ENCODE results near the gene KAZALD1.

KAZALD1 gene

GRCh38 chr10:101040061-101040460, 21.7 kb upstream of the KAZALD1 start:
- Histone ChIP-seq H3K9me3 (ENCODE audit: control insufficient read depth in 1 of 2, low read length in 2 of 2) (no peaks in the 10 kb centered on the region), H3K36me3 (ENCODE audit: control insufficient read depth in 1 of 2, insufficient read depth in 2 of 2, low read length in 2 of 2) (peaks cover 43 to 51% of the 10 kb centered on the region in 2 donors), H3K27me3 (ENCODE audit: control insufficient read depth in 1 of 2, insufficient read depth in 2 of 2, low read length in 2 of 2) (no peaks in the 10 kb centered on the region), H3K4me1 (ENCODE audit: control insufficient read depth in 1 of 2, insufficient read depth in 2 of 2, low read length in 2 of 2) (peaks cover 41 to 45% of the 10 kb centered on the region in 2 donors), H3K9ac (ENCODE audit: low read depth in 1 of 2, low read length in 2 of 2) (no peak overlapping the region), H3K4me3 (ENCODE audit: low read depth in 1 of 2, low read length in 2 of 2) (no peak overlapping the region), H3K27ac (ENCODE audit: low read depth, low read length) (no peak overlapping the region)

- no peak overlapping the region for H3K4me3 ChIP-seq (ENCODE audit: low read depth in 1 of 2, low read length in 2 of 2)
- peaks cover 36 to 43% of the 10 kb centered on the region in 2 donors for H3K36me3 ChIP-seq (ENCODE audit: control insufficient read depth in 1 of 2, insufficient read depth in 2 of 2, low read length in 2 of 2)
- H3K9ac ChIP-seq (ENCODE audit: low read depth in 1 of 2, low read length in 2 of 2): peak overlapping the region in 1 of 2 donors; percentile 16
- H3K27ac ChIP-seq (ENCODE audit: low read depth, low read length): no peak overlapping the region
- no peaks in the 10 kb centered on the region for H3K9me3 ChIP-seq (ENCODE audit: control insufficient read depth in 1 of 2, low read length in 2 of 2)
- H3K27me3 ChIP-seq (ENCODE audit: control insufficient read depth in 1 of 2, insufficient read depth in 2 of 2, low read length in 2 of 2): no peaks in the 10 kb centered on the region
- H3K4me1 ChIP-seq (ENCODE audit: control insufficient read depth in 1 of 2, insufficient read depth in 2 of 2, low read length in 2 of 2): peaks cover 34 to 37% of the 10 kb centered on the region in 2 donors
Observed at GRCh38 chr10:101040851-101041250, 20.9 kb upstream of the KAZALD1 start.

- Histone ChIP-seq H3K9ac (ENCODE audit: low read depth in 1 of 2, low read length in 2 of 2) (peak overlapping the region in 1 of 2 donors; percentile 90), H3K36me3 (ENCODE audit: control insufficient read depth in 1 of 2, insufficient read depth in 2 of 2, low read length in 2 of 2) (peaks cover 32 to 38% of the 10 kb centered on the region in 2 donors), H3K9me3 (ENCODE audit: control insufficient read depth in 1 of 2, low read length in 2 of 2) (no peaks in the 10 kb centered on the region), H3K27me3 (ENCODE audit: control insufficient read depth in 1 of 2, insufficient read depth in 2 of 2, low read length in 2 of 2) (peaks cover under 1% of the 10 kb centered on the region in 2 donors), H3K27ac (ENCODE audit: low read depth, low read length) (no peak overlapping the region), H3K4me1 (ENCODE audit: control insufficient read depth in 1 of 2, insufficient read depth in 2 of 2, low read length in 2 of 2) (peaks cover 30 to 35% of the 10 kb centered on the region in 2 donors), H3K4me3 (ENCODE audit: low read depth in 1 of 2, low read length in 2 of 2) (no peak overlapping the region)
Observed at GRCh38 chr10:101041252-101041761, 20.5 kb upstream of the KAZALD1 start.

- H3K4me3 ChIP-seq (ENCODE audit: low read depth in 1 of 2, low read length in 2 of 2): peak overlapping the region; percentile 55 to 82
- peak overlapping the region; percentile 76 for H3K27ac ChIP-seq (ENCODE audit: low read depth, low read length)
- H3K27me3 ChIP-seq (ENCODE audit: control insufficient read depth in 1 of 2, insufficient read depth in 2 of 2, low read length in 2 of 2): peaks cover 7 to 9% of the 10 kb centered on the region in 2 donors
- H3K4me1 ChIP-seq (ENCODE audit: control insufficient read depth in 1 of 2, insufficient read depth in 2 of 2, low read length in 2 of 2): peaks cover 22 to 27% of the 10 kb centered on the region in 2 donors
- H3K9ac ChIP-seq (ENCODE audit: low read depth in 1 of 2, low read length in 2 of 2): peak overlapping the region; percentile 62 to 90
- peaks cover 25 to 30% of the 10 kb centered on the region in 2 donors for H3K36me3 ChIP-seq (ENCODE audit: control insufficient read depth in 1 of 2, insufficient read depth in 2 of 2, low read length in 2 of 2)
- no peaks in the 10 kb centered on the region for H3K9me3 ChIP-seq (ENCODE audit: control insufficient read depth in 1 of 2, low read length in 2 of 2)
Observed at GRCh38 chr10:101042118-101042517, 19.7 kb upstream of the KAZALD1 start.

- peaks cover 18 to 23% of the 10 kb centered on the region in 2 donors for H3K36me3 ChIP-seq (ENCODE audit: control insufficient read depth in 1 of 2, insufficient read depth in 2 of 2, low read length in 2 of 2)
- H3K9ac ChIP-seq (ENCODE audit: low read depth in 1 of 2, low read length in 2 of 2): peak overlapping the region; percentile 62 to 90
- no peaks in the 10 kb centered on the region for H3K9me3 ChIP-seq (ENCODE audit: control insufficient read depth in 1 of 2, low read length in 2 of 2)
- H3K27me3 ChIP-seq (ENCODE audit: control insufficient read depth in 1 of 2, insufficient read depth in 2 of 2, low read length in 2 of 2): peaks cover 13 to 16% of the 10 kb centered on the region in 2 donors
- peak overlapping the region; percentile 55 to 82 for H3K4me3 ChIP-seq (ENCODE audit: low read depth in 1 of 2, low read length in 2 of 2)
- peaks cover 22% of the 10 kb centered on the region in 2 donors for H3K4me1 ChIP-seq (ENCODE audit: control insufficient read depth in 1 of 2, insufficient read depth in 2 of 2, low read length in 2 of 2)
- peak overlapping the region; percentile 76 for H3K27ac ChIP-seq (ENCODE audit: low read depth, low read length)
Observed at GRCh38 chr10:101042667-101043362, 19.0 kb upstream of the KAZALD1 start.

GRCh38 chr10:101043363-101043707, 18.5 kb upstream of the KAZALD1 start:
- Histone ChIP-seq H3K4me3 (ENCODE audit: low read depth in 1 of 2, low read length in 2 of 2) (peak overlapping the region; percentile 55 to 82), H3K9me3 (ENCODE audit: control insufficient read depth in 1 of 2, low read length in 2 of 2) (no peaks in the 10 kb centered on the region), H3K9ac (ENCODE audit: low read depth in 1 of 2, low read length in 2 of 2) (peak overlapping the region; percentile 62 to 90), H3K4me1 (ENCODE audit: control insufficient read depth in 1 of 2, insufficient read depth in 2 of 2, low read length in 2 of 2) (peaks cover 24 to 25% of the 10 kb centered on the region in 2 donors), H3K27ac (ENCODE audit: low read depth, low read length) (peak overlapping the region; percentile 76), H3K27me3 (ENCODE audit: control insufficient read depth in 1 of 2, insufficient read depth in 2 of 2, low read length in 2 of 2) (peaks cover 18% of the 10 kb centered on the region in 2 donors), H3K36me3 (ENCODE audit: control insufficient read depth in 1 of 2, insufficient read depth in 2 of 2, low read length in 2 of 2) (peaks cover 12 to 18% of the 10 kb centered on the region in 2 donors)

GRCh38 chr10:101044117-101044516, 17.7 kb upstream of the KAZALD1 start:
- peaks cover 7 to 11% of the 10 kb centered on the region in 2 donors for H3K36me3 ChIP-seq (ENCODE audit: control insufficient read depth in 1 of 2, insufficient read depth in 2 of 2, low read length in 2 of 2)
- peaks cover 25 to 26% of the 10 kb centered on the region in 2 donors for H3K27me3 ChIP-seq (ENCODE audit: control insufficient read depth in 1 of 2, insufficient read depth in 2 of 2, low read length in 2 of 2)
- no peak overlapping the region for H3K27ac ChIP-seq (ENCODE audit: low read depth, low read length)
- H3K9ac ChIP-seq (ENCODE audit: low read depth in 1 of 2, low read length in 2 of 2): no peak overlapping the region
- H3K4me1 ChIP-seq (ENCODE audit: control insufficient read depth in 1 of 2, insufficient read depth in 2 of 2, low read length in 2 of 2): peaks cover 28 to 31% of the 10 kb centered on the region in 2 donors
- no peaks in the 10 kb centered on the region for H3K9me3 ChIP-seq (ENCODE audit: control insufficient read depth in 1 of 2, low read length in 2 of 2)
- H3K4me3 ChIP-seq (ENCODE audit: low read depth in 1 of 2, low read length in 2 of 2): no peak overlapping the region

GRCh38 chr10:101046332-101047238, 15.2 kb upstream of the KAZALD1 start:
- Histone ChIP-seq H3K9ac (ENCODE audit: low read depth in 1 of 2, low read length in 2 of 2) (no peak overlapping the region), H3K27me3 (ENCODE audit: control insufficient read depth in 1 of 2, insufficient read depth in 2 of 2, low read length in 2 of 2) (peaks cover 37 to 39% of the 10 kb centered on the region in 2 donors), H3K4me3 (ENCODE audit: low read depth in 1 of 2, low read length in 2 of 2) (no peak overlapping the region), H3K27ac (ENCODE audit: low read depth, low read length) (no peak overlapping the region), H3K4me1 (ENCODE audit: control insufficient read depth in 1 of 2, insufficient read depth in 2 of 2, low read length in 2 of 2) (peaks cover 29 to 33% of the 10 kb centered on the region in 2 donors), H3K9me3 (ENCODE audit: control insufficient read depth in 1 of 2, low read length in 2 of 2) (no peaks in the 10 kb centered on the region), H3K36me3 (ENCODE audit: control insufficient read depth in 1 of 2, insufficient read depth in 2 of 2, low read length in 2 of 2) (no peaks in the 10 kb centered on the region)

- peaks cover 22 to 26% of the 10 kb centered on the region in 2 donors for H3K4me1 ChIP-seq (ENCODE audit: control insufficient read depth in 1 of 2, insufficient read depth in 2 of 2, low read length in 2 of 2)
- H3K27ac ChIP-seq (ENCODE audit: low read depth, low read length): no peak overlapping the region
- no peaks in the 10 kb centered on the region for H3K36me3 ChIP-seq (ENCODE audit: control insufficient read depth in 1 of 2, insufficient read depth in 2 of 2, low read length in 2 of 2)
- H3K9me3 ChIP-seq (ENCODE audit: control insufficient read depth in 1 of 2, low read length in 2 of 2): no peaks in the 10 kb centered on the region
- peaks cover 37 to 39% of the 10 kb centered on the region in 2 donors for H3K27me3 ChIP-seq (ENCODE audit: control insufficient read depth in 1 of 2, insufficient read depth in 2 of 2, low read length in 2 of 2)
- no peak overlapping the region for H3K9ac ChIP-seq (ENCODE audit: low read depth in 1 of 2, low read length in 2 of 2)
- H3K4me3 ChIP-seq (ENCODE audit: low read depth in 1 of 2, low read length in 2 of 2): no peak overlapping the region
Observed at GRCh38 chr10:101047268-101047667, 14.5 kb upstream of the KAZALD1 start.

Measured in duodenal mucosa (tissue), 2 donors.